GM21447 (cell line): ENCODE measurements around the gene KRT35.

ENCODE experiments used
- ATAC-seq: cut with Tn5 transposase; IDR thresholded peaks from one replicate; pipeline ENCODE4 v1.9.1; 2021; ENCODE audit not compliant: unreplicated experiment

The KRT35 gene

DNA sequence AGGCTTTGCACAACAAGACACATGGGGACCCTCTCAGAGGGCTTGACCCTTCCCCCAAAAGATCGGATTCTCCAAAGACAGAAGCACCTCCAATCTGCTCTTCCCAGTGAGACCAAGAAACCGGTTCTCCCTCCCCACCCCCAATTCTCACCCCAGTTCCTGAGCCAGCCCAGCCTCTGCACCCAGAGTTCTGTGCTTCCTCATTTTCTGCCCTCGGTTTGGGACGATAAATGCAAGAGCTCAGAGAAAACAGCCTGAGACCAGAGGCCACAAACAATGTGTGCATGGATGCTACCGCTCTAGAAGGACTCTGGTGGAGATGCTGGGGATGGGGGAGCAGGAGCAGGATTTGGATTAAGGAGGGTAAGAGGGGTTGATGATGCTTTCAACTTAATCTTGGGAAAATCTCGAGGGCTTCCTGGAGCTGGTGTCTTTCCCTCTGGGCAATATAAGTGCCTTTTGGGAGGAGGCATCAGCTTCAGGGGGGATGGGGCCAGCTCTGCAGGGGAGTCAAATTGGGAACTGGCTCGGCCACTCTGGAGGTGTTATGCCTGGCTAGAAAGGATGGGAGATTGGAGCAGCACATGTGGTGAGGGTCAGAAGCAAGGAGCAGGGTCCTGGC is 31.7 kb upstream of the KRT35 start:
- ATAC-seq, result no peak

DNA sequence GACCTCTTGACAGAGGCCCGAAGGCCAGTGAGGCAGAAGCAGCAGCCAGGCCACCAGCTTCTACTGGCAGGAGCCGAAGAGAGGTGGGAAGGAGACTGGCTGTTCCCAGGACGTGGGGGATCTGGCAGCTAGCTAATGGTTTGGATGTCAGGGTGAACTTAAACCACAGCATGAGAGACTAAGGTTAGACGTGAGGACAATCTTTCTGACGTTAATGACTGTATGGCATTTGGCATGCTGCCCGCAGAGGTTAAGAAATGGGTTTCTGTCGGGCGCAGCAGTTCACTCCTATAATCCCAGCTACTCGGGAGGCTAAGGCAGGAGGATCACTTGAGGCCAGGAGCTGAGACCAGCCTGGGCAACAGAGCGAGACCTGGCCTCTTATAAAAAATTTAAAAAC is 30.8 kb upstream of the KRT35 start:
- no peak for ATAC-seq

DNA sequence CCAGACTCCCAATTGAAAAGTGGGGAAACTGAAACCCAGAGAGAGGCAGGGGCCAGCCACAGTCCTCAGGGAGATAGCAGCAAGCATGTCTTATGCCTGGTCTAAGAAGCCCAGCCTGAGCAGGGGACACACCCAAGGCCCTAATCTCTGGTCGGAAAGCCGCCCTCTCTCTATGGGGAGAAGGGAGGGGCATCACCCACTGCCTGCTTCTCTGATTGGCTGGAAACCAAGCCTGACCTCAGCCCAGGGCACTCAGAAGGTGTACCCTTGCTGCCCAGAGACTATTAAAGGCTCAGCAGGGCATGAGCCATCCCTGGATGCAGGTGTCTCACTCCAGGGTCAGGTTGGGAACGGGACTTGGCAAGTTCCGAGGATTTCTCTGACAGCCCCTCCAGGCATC is 30.2 kb upstream of the KRT35 start:
- ATAC-seq, result no peak

DNA sequence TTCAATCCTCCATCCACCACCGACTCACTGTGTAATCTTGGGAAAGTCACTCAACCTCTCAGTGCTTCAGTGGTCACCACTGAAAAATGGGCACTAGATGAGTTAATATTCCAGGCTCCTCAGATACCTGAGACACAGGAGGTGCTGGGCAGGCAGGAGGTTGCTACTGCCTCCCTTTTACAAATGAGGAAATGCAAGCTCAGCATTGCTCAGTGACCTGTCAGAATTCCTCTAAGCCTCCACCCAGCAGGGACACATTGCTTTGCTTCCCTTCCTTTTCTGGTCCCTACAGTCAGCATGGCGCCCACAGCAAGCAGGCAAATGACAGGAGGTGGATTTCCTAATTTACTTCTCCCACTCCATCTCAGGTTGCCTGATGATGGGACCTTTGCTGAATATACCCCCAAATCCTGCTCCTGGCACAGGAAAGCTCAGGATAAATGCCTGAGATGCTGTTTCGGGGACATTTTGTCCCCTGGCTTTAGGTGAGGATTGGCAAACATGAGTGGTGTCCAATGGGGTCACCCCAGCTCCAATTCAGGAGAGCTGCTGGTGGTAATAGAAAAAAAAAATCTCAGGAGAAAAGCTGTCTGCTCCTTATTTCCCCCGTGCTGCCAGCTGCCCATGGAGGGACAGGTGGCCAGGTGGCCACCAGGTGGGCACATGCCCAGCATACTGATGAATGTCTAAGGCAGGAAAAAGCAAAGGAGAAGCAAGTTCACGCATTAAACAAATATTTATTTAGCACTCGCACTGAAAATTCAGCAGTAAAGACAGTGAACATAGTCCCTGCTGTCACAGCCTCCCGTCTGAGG is 29.5 kb upstream of the KRT35 start:
- no peak for ATAC-seq

DNA sequence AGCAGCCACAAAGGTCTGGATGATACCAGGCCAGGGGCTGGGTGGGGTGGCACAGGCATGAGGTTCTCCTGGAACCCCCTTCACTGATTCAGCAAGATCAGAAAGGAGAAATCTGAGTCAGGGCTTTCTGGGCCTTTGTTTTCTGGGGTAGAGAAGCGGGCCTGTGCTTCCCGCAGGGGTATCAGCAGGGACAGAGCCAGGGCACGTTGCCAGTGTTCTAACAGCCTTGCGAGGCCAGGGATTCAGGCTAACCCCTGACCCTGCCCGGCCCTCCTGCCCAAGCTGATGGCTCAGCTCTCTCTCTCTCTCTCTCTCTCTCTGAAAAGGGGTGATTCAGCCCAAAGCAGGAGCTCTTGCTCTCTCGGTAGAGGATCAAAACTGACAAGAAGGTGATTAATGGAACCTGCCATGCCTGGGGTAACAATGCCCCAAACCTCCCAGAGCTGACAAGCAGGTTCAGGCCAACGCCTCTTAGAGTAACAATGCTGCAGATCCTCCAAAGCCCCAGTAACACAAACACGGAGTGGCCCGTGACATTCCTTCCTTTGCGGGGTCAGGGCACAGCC is 26.4 kb upstream of the KRT35 start:
- ATAC-seq, result no peak

DNA sequence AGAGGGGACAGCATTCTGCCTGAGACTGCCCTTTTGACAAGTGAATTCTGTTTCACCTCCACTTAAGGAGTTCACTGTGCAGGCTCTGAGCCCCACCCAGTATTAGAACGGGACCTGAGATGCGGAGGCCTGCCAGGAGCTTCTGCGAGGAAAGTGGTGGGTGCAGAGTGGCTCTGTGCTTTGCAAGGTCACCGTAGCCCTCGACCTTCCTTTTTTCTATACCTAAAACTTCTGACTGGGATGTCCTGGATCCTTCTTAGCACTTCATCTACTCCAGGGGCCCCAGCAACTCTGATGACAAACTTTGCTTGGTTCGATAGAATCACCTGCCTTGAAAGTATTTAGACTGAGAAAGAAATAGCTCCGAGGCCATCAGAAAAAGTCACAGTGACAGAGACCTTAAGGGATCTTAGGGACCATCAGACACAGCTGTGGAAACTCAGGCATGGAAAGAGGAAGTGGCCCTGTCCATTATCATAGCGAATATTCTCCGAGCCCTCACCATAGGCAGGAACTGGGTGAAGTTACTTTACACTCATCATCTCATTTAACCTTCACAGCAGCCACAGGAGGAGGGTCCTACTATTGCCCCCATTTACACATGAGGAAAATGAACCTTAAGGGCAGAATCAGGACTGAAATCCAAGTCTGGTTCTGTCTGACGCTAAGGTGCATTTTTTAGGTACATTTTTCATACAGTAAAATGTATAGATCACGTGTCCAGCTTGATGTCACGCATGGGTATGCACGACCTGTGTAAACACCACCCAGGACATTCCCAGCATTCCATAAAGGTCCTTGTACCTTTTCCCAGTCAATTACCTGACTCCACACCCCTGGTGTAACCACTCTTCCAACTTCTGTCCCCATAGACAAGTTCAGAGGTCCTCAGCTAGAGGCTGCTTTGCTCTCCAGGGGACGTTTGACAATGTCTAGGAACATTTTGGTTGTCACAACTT is 25.1 kb upstream of the KRT35 start:
- no peak for ATAC-seq

DNA sequence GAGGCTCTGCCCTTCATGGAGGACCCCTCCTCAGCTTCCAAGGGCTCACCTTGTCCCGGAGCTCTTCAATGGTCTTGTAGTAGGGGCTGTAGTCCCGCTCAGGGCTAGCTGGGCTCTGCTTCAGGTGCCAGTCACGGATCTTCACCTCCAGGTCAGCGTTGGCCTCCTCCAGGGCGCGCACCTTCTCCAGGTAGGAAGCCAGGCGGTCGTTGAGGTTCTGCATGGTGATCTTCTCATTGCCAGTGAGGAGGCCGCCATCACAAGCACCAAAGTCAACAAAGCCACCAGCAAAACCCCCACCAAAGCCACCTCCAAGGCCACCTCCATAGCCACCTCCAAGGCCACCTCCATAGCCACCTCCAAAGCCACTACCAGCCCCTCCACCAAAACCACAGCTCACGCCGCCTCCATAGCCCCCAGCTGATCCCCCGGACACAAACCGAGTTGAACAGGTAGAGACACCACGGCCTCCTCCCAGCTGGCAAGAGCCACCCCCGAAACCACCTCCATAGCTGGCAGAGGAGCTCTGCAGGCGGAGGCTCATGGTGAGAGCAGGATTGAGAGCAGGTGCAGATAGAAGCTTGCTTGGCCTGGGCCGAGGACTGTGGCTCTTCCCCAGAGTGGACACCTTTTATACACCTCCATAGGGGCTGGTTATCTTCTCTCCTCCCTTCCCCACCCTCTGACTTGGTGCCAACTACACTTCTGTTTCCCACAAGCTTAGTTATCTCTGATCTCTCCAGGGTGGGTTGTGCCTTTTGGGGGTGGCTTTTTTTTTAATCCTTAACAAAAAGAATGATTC is 24.3 kb upstream of the KRT35 start, which contains the start of gene KRT13:
Gene KRT13 (minus strand): TSS at position 606 of the 802 bp plus-strand sequence. CDS start 62 bp downstream, at position 544.
- no peak for ATAC-seq

DNA sequence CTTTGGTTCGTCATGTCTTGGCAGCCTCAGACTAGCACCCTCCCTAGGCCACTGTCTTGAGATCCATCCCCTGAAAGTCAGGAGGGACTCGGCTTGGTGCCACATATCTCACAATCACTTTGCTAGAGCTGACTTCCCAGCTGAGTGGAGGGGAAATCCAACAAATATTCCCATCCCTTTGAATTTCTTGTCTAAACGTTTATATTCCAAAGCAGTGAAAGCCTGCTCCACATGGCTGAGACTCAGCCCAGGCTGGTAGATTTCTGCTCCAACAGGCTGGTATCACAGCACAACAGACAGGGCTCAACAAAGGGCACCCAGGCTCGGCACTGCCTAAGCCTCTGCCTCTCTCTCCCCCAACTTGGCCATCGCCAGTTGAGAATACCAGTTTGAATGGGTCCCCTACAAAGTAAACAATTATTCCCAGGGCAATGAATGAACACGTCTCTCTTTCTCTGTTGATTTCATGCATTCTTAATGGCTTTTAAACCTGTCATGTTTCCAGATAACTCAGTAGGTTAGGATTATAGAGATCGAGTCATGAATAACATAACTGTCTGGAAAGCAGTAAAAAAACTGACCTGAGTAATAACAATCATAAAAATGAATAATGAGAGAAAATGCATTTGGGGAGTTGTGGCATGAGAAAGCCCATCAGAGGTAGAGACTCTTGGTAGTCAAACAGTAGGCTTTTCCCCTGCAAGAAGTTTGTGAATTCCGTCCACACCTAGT is 23.5 kb upstream of the KRT35 start:
- no peak for ATAC-seq

DNA sequence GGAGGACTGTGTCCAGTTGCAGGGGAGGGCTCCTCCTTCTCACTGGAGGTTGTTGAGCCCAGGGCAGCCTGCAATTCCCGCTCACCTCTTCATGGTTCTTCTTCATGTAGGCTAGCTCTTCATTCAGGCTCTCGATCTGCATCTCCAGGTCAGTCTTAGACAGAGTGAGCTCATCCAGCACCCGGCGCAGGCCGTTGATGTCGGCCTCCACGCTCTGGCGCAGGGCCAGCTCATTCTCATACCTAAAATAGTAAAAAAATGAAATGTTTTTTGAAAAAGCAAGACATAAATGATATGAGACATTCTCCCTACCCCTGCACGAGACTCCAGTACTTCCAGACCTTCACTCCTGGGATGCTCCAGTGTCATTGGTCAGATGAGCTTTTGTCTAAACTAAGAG is 22.3 kb upstream of the KRT35 start:
- no peak for ATAC-seq

DNA sequence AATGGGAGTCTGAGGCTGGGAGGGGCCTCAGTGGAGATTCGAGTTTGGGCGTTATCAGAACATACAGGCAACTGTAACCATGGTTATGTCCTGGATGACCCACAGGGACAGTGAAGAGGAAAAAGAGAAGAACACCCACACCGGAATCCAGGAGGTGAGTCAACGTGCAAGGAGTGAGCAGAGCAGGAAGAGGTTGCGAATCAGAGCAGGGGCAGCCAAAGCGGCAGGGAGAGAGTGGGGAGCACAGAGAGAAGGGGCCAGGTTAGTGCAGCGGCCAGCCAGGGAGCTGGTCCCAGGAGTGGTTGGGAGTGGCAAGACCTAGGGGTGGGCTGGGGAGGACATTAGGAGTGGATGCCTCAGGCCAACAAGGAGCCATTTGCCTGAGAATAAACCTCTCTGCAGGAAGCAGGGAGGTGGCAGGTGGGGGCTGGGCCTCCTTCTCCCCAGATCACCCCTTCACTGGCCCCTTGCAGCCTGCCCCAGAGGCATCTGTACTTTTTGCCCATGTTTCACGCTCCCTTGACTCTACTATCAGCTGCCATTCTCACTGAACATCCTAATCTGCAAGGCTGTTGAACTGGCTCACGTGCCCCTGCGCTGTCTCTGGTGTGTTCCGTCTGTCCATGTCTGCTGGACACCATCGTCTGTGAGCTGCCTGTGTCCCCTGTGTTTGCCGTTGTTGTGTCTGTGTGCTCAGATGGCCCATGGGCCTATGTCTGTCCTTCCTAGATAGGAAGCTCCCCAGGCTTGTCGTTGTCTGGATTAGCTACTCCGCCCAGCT is 19.4 kb upstream of the KRT35 start:
- ATAC-seq, result no peak

DNA sequence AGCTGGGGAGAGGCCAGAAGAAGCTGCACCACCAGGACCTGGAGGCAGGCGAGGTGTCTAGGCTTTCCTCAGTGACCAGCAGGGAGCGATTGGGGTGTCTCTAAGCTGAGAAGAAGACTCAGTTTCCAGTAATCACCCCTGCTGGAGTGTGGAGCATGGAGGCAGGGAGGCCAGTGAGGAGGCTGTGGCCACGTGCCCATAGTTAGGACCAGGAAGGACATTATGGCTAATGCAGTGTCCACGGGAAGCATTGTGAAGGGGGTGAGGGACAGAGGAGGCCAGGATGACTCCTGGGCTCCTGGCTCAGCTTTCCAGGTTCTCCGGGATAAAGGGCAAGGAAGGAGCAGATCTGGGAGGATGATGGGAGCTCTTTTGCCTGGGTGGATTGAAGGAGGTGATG is 18.8 kb upstream of the KRT35 start:
- ATAC-seq, result no peak

DNA sequence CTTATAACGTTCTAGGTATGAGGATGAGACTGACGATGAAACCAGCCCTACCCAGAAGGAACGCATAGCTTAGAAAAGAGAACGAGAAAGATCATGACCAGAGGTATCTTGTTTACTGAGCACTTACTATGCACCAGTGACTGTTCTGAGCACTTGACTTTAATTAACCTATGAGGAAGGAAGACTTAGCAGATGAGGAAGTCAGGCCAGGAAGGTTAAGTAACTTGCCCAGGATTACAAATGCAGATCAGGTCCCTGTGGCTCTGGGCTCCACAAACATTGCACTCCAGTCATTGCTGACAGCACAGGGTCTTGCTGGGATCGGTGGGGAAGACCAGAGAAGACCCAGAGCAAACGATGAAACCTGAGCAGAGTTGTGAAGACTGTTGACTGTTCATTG is 17.3 kb upstream of the KRT35 start:
- no peak for ATAC-seq

DNA sequence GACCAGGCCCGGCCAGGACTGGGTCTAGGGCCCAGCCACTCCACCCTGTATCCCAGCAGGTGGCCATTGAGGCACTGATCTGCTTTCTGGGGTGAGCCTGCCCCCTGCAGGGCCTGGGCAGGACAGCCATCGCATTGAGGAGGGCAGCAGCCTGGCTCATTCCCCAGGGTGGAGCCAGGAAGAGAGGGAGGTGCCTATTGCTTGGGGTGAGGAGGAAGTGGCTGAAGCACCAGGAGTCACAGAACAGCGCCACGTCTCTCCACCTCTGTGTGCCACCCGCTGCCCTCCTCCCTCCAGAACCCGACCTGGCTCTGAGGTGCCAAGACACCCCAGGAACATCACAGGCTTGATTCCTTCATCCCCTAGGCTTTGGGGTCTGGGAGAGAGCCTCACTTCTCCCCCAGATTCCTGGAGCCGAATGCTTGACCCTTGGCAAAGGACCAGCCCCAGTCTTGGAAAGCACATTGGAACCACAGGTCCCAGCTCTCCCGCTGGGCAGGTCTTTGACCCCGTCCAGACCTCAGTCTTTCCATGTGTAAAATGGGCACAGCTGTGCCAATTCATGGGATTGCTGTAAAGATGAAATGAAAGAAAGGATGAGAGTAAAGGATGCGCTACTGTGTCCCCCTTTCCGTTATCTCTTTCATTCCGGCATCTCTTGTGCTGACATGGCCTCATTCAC is 16.0 kb upstream of the KRT35 start:
- ATAC-seq, result no peak

DNA sequence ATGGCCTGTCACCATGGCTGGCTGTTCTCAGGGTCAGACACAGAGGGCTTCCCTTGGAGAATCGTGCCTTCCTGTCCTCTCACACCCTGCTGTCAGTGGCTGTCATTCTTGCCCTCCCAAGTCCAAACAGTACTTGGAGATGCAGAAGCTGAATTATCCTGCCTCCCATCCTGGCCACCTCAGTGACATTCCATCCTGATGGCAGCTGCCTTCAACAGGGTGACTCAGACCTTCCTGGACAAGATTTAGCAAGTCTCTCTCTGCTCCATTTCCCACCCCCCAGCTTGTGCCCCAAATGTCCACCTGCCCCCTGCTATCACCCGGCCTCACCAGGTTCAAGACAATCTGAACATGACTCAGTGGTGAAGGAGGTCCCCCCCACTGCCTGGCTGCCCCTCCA is 13.6 kb upstream of the KRT35 start:
- no peak for ATAC-seq

DNA sequence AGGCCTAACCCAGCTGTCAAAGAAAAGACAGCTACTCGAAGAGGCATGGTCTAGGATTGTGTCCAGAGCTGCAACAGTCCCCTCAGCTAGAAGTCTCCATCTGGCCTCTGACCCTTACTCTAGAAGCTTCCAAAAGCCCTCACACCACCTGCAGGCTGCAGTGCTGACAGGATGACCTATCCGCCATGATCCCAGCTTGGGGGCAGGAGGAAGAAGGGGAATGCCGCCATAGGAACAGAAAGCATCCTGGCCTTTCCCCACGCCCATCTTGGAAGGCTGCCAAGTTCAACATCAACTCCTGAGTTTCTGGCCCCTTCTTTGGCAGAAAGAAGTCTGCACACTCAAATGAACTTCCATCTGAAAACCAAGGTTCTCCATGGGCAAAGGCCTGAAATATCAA is 11.8 kb upstream of the KRT35 start:
- no peak for ATAC-seq

DNA sequence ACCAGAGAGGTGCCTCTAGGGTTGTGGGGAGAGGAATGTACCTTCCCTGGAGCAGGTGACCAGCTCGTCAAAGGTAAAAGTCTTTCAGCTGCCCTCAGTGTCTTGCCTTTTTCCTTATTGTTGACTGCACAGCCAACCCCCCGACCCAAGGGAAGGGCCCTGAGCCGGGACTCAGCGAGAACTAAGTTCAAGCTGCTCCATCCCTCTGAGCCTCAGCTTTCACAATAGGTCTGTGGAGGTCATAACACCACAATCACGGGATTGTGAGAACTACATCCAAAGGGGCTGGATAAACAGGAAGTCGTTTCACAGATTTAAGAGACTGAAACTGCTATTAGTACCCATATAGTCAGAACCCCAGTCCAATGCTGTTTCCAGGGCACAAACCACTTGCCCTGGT is 11.4 kb upstream of the KRT35 start:
- ATAC-seq, result no peak

DNA sequence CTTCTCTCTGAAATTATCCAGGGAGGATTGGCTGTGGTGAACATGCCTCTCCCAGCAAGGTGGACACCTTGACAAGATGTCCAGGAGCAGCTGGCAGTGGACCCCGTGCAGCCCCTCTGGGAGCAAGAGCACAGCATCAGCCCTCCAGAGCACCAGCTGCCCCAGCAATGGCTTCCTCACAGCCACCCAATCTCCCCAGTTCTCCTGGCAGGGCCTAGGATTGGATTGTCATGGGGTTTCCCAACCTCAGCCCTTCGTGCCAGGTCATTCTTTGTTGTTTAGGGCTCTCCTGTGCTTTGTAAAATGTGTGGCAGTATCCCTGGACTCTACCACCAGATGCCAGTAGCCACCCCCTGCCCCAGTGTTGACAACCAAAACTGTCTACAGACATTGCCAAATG is 10.5 kb upstream of the KRT35 start:
- no peak for ATAC-seq
